Activated CD8-positive, alpha-beta T cell treated with anti-CD3 and anti-CD28 coated beads for 36 hours (primary cell): ENCODE results near the gene STK10. TPM values are rescaled to one million over a fixed set of nuclear protein-coding genes. Genes with fewer than 3 reads are reported as not detected.

Source experiments
- ATAC-seq: fragments of 200-7000 bp; cut with Tn5 transposase; one replicate; pipeline ENCODE4 v1.10.0; 2021; ENCODE audit warnings: mild to moderate bottlenecking, moderate library complexity
- CTCF ChIA-PET: fragments of 350-600 bp; sonication (Branson Sonifier 250); formaldehyde crosslinking; loops from one replicate; lab custom pipeline; 2021; ENCODE audit warnings: antibody characterized with exemption; lab: Charles Lee
- POLR2A ChIA-PET: fragments of 350-600 bp; sonication (Branson Sonifier 250); formaldehyde crosslinking; loops from one replicate; lab custom pipeline; 2021; ENCODE audit warnings: antibody characterized with exemption; lab: Charles Lee
- DNase-seq: peaks from one replicate; pipeline ENCODE4 v3.0.0-alpha.2; 2020
- H3K27ac Mint-ChIP-seq: one replicate; pipeline ENCODE4 v1.8.0; 2021; ENCODE audit warnings: mild to moderate bottlenecking, mixed read lengths
- H3K27me3 Mint-ChIP-seq: one replicate; pipeline ENCODE4 v1.8.0; 2021; ENCODE audit warnings: mixed read lengths
- H3K36me3 Mint-ChIP-seq: one replicate; pipeline ENCODE4 v1.8.0; 2021; ENCODE audit warnings: low read depth, mixed read lengths
- H3K4me1 Mint-ChIP-seq: one replicate; pipeline ENCODE4 v1.8.0; 2021; ENCODE audit warnings: low read depth, mixed read lengths
- H3K4me3 Mint-ChIP-seq: one replicate; pipeline ENCODE4 v1.8.0; 2021; ENCODE audit warnings: mild to moderate bottlenecking, moderate library complexity, mixed read lengths
- H3K9me3 Mint-ChIP-seq: one replicate; pipeline ENCODE4 v1.8.0; 2021; ENCODE audit warnings: mixed read lengths
- CTCF ChIP-seq: fragments of 200-600 bp; IDR thresholded peaks from one replicate; pipeline ENCODE4 v1.8.0; 2022; ENCODE audit warnings: antibody characterized with exemption, mild to moderate bottlenecking
- intact Hi-C: fragments of 100-400 bp; cut with micrococcal nuclease; formaldehyde crosslinking; loops from one replicate; pipeline ENCODE4 v1.10.0; 2022
- total RNA-seq, 2 experiments: library from RNA; stranded (reverse); gene quantifications; one replicate each; pipeline ENCODE4 v1.2.3, GENCODE V29; 2021

Gene STK10
- total RNA-seq, 2 experiments from 2014 or later = 142 to 143 TPM

GRCh38 chr5:172085738-172086137 is 102.3 kb downstream of the STK10 start:
- CTCF ChIA-PET = no interaction called here
- intact Hi-C loops = no loop called here
- H3K4me3 Mint-ChIP-seq = no peak overlapping the region
- peak overlapping the region; percentile 76 for H3K27ac Mint-ChIP-seq
- H3K4me1 Mint-ChIP-seq = peaks cover 9% of the 10 kb centered on the region
- no peaks in the 10 kb centered on the region for H3K27me3 Mint-ChIP-seq
- H3K9me3 Mint-ChIP-seq = no peaks in the 10 kb centered on the region
- no peak for TF ChIP-seq CTCF
- peaks cover 39% of the 10 kb centered on the region for H3K36me3 Mint-ChIP-seq
- DNase-seq (no peak), ATAC-seq (no peak)
- POLR2A ChIA-PET = no interaction called here

- peaks cover 49% of the 10 kb centered on the region for H3K36me3 Mint-ChIP-seq
- POLR2A ChIA-PET = interaction anchor here (1.0 kb wide), 1 partner anchor 10 kb away, joined by 4 read pairs; no protein-coding TSS in a partner anchor
- peaks cover 26% of the 10 kb centered on the region for H3K4me1 Mint-ChIP-seq
- no peak for DNase-seq
- no peak overlapping the region for H3K4me3 Mint-ChIP-seq
- no peak for TF ChIP-seq CTCF
- intact Hi-C loops = no loop called here
- CTCF ChIA-PET = interaction anchor here (1.1 to 2.1 kb wide), 3 partner anchors 11 to 106 kb away, joined by 3 to 6 read pairs (median 5); partner anchors contain the start of gene STK10
- ATAC-seq = no peak
- H3K27ac Mint-ChIP-seq = no peak overlapping the region
- no peaks in the 10 kb centered on the region for H3K9me3 Mint-ChIP-seq
- H3K27me3 Mint-ChIP-seq = no peaks in the 10 kb centered on the region
These were observed 105.8 kb downstream of the STK10 start for GRCh38 chr5:172082180-172082579.

GRCh38 chr5:172079876-172080275 is 108.1 kb downstream of the STK10 start:
- Mint-ChIP-seq H3K36me3 (peaks cover 67% of the 10 kb centered on the region), H3K27me3 (no peaks in the 10 kb centered on the region), H3K4me1 (peaks cover 17% of the 10 kb centered on the region), H3K27ac (peak overlapping the region; percentile 66), H3K4me3 (no peak overlapping the region), H3K9me3 (peaks cover 4% of the 10 kb centered on the region)
- ChIA-PET CTCF (interaction anchor here (1.5 to 1.8 kb wide), 4 partner anchors 9 to 109 kb away, joined by 3 to 13 read pairs (median 6); partner anchors contain the start of gene STK10), POLR2A (interaction anchor here (0.8 kb wide), 1 partner anchor 16 kb away, joined by 4 read pairs; no protein-coding TSS in a partner anchor)
- TF ChIP-seq CTCF = no peak
- DNase-seq (no peak), ATAC-seq (no peak)
- intact Hi-C loops = no loop called here

- peaks cover 72% of the 10 kb centered on the region for H3K36me3 Mint-ChIP-seq
- peaks cover 17% of the 10 kb centered on the region for H3K4me1 Mint-ChIP-seq
- TF ChIP-seq CTCF = no peak
- POLR2A ChIA-PET = interaction anchor here (0.5 kb wide), 1 partner anchor 110 kb away, joined by 3 read pairs; no protein-coding TSS in a partner anchor
- ATAC-seq = peak; percentile 54
- CTCF ChIA-PET = interaction anchor here (1.1 kb wide), 1 partner anchor 110 kb away, joined by 5 read pairs; the partner anchor contains the start of gene STK10
- no peak overlapping the region for H3K4me3 Mint-ChIP-seq
- no peaks in the 10 kb centered on the region for H3K27me3 Mint-ChIP-seq
- H3K9me3 Mint-ChIP-seq = peaks cover 4% of the 10 kb centered on the region
- intact Hi-C loops = no loop called here
- DNase-seq = no peak
- H3K27ac Mint-ChIP-seq = peak overlapping the region; percentile 84
These were observed 109.2 kb downstream of the STK10 start for GRCh38 chr5:172078726-172079345.
